SK-N-DZ (cell line): ENCODE measurements around the gene CACNG5. TPM values are rescaled to one million over a fixed set of nuclear protein-coding genes. Genes with fewer than 3 reads are reported as not detected.

Source experiments
- DNase-seq: peaks from one replicate; pipeline ENCODE4 v3.0.0-alpha.2; 2015; ENCODE audit warnings: low spot score
- polyA plus RNA-seq, 2 experiments: library from polyadenylated mRNA; depleted of rRNA; stranded (reverse); fragments of >200 nt; gene quantifications; 2 replicates each; pipeline ENCODE4 v1.2.3, GENCODE V29; 2014

CACNG5 gene, protein sequence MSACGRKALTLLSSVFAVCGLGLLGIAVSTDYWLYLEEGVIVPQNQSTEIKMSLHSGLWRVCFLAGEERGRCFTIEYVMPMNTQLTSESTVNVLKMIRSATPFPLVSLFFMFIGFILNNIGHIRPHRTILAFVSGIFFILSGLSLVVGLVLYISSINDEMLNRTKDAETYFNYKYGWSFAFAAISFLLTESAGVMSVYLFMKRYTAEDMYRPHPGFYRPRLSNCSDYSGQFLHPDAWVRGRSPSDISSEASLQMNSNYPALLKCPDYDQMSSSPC
- polyA plus RNA-seq (2014; cell fraction: cytosol; rRNA removed) = not detected in 2 replicates
- 0.26 TPM in 1 of 2 replicates, not detected in the other for polyA plus RNA-seq (2014; cell fraction: nucleus; rRNA removed)

DNA sequence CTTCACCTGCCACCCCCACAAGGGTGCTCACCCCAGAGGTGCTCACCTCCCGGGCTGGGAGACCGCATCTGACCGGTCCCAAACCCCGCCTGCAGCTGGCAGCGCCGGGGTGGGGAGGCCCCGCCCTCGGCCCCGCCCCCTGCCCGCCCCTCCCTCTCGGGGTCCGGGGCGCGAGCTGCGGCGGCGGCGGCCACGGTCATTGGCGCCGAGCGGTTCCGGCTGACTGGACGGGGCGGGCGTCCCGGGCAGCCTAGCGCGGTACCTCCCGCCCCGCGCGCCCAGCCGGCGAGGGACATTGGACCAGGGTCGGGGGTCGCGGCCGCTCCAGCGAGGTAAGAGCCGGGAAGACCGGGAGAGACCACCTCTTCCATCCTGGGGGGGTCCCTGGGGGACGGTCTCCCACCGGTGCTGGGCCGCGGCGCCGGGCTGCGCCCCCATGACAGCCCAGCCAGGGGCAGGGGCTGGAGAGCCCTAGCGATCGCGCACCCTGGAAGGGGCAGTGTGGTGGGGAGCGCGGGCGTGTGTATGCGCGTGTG, at the start of gene CACNG5:
CACNG5 (plus strand) TSS at position 199 of the 536 bp plus-strand sequence. CDS start 42,216 bp downstream, outside the sequence.
- DNase-seq = peak; percentile 44

DNA sequence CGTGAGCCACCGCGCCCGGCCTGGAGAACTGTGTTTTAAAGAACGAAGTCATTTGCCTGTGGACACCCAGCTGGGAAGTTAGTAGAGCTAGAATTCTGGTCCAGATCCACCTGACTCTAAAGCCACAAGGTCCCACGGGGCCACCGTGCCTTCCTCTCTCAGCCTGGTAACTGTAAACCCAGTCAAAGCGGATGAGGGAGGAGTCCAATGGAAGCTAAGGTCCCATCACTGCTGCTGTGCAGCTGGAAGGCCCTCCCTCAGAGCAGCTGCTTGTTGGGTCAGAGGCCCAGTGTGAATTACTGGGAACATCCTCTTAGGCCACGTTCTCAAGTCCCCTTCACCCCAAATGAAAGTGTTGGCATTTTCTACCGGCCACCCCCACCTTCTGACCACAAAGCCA, 48.8 kb upstream of the CACNG5 start:
- DNase-seq = peak; percentile 20

DNA sequence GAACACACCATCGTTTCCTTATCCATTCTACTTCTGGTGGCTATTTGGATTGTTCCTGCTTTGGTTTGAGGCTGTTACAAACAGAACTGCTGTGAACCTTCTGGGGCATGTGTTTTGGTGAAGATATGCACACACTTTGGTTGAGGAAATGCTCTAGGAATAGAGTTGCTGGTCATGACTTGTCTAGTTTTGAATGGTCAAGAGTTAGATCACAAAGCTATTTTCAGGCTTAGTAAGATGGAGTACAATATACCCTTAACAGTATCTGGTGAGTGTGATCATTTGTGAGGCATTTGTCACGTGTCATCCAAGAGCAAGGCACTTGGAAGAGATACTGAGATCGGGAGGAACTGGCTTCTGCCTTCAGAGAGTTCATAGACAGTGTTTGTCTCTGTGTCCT, 47.0 kb upstream of the CACNG5 start:
- no peak for DNase-seq

GRCh38 chr17:66789093-66789492, 45.8 kb upstream of the CACNG5 start:
- no peak for DNase-seq

DNA sequence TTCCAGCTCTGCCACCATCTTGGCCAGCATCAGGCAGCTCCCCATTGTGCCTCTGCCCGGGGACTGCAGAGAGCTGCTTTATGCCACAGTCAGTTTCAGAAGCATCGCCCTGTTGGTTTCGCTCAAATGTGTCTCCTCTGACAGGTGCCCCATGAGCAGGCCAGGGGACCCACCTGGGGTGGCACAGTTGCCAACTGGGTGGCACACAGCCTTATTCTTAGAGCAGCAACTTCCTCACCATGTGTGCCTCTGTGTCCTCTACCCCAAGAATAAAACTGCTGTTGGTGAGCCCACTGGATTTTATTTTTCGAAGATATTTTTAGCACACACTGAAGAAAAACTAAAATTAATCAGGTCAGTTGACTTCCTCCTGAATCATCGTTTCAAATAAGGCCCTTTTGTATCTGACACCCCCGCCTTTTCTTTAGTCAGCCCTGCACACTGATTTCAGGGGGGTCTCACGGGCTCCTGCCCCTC, 44.9 kb upstream of the CACNG5 start:
- DNase-seq = no peak

DNA sequence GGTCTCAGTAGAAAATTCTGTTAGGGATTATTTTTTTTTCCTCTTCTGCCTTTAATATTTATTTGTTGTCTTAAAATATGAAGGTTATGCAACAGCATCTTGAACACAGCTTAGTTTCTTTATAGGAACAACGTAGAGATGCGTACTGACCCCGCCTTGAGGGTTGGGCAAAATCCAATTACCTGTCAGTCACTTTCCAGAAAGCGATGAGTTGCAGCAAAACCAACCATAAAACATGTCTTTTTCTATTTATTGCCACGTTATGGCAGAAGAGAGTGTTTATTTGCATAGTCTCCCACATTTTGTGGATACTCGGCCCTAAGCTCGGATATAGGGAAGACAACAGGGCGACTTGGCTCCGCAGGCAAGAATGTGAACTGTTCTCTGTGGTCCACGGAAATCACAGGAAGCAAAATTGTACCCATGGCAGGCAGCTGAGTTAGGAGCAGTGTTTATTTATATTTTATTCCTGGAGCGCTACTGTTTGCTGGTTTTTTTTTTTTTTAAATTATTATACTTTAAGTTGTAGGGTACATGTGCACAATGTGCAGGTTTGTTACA, 44.3 kb upstream of the CACNG5 start:
- DNase-seq = no peak

DNA sequence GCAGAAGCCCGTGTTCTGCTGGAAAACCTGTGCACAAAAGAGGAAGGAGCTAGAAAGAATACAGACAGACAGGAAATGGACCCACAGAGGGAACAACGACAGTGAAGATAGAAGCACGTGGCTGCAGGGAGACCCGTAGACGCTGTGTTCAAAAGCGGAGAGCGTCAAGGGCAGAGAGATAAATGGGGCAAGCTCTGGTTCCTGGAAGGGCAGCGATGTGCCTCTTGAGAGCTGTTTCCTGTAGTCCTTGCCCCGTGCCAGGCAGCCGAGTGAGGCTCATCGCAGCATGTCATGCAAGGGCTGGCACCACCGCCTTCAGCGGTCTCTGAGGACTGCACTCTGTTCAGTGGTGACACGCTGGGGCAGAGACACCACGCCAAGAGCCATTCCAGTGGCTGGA, 43.6 kb upstream of the CACNG5 start:
- DNase-seq = no peak

DNA sequence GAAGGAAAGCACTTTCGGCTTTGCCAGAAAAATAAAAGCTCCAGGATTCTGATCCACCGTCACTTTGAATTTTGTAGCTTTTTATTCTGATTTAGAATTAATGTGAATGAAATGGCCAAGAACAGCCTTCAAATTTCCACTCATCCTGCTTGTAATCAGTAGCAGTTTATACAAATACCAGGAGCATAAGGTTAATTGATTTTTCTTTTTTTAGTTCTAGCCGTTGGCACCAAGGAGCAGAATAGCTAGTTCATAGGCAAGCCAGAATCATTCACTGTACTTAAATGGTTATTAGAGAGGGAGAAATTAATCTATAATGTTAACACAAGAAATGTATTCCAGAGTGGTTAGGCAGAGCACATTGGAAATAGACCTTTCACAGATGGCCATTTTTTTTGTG, 41.1 kb upstream of the CACNG5 start:
- no peak for DNase-seq

GRCh38 chr17:66795486-66795885, 39.4 kb upstream of the CACNG5 start:
- no peak for DNase-seq

GRCh38 chr17:66799849-66800537, 34.9 kb upstream of the CACNG5 start:
- DNase-seq = no peak

GRCh38 chr17:66803474-66803951, 31.4 kb upstream of the CACNG5 start:
- DNase-seq = no peak

- DNase-seq = no peak
These were observed 29.4 kb upstream of the CACNG5 start for GRCh38 chr17:66805567-66805966.

DNA sequence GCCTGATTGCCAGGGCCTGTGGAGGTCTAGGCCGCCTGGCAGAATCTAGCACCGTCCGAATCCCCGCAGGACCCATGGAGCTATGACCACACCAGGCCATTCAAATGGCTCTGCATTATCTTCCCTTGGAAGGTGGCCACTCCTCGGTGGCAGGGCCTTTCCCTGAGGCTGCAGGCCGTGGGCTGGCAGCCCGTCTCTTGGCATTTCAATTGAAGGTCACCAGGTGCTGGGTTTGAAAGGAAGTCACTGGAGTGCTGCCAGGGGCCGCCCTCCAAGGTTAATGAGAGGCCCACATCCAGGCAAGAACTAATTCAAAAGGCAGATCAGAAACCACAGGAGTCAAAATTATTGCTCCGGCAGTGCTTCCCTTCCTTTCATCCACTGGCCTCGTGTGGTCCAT, 27.7 kb upstream of the CACNG5 start:
- DNase-seq = no peak

GRCh38 chr17:66809408-66809807, 25.5 kb upstream of the CACNG5 start:
- no peak for DNase-seq

DNA sequence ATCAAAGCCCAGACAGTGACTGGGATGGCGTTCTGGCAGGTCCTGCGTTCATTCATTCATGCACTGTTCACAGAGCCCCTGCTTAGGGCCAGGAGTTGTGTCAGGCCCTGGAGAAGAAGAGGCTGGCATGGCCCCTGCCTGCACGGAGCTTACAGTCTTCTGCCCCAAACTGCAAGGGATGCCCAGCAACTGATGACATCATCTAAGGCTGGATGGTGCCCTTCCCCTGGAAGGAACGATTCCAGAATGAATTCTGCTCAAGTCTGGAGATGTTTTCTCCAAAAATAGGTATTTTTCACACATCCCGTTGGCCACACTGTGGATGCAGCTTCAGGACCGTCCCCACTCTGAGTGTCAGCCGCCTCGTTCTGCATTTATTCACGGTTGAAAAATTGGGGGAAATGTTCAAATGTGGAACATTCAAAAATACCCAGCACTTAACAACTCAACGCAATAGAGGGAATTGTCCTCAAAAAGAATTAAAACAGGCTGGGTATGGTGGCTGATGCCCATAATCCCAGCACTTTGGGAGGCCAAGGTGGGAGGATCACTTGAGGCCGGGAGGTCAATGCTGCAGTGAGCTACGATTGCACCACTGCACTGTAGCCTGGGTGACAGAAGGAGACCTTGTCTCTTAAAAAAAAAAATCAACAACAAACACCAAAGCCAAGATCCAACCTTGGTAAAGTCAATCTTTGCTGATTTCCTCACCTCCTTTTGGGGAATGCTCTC, 23.8 kb upstream of the CACNG5 start:
- DNase-seq = no peak

DNA sequence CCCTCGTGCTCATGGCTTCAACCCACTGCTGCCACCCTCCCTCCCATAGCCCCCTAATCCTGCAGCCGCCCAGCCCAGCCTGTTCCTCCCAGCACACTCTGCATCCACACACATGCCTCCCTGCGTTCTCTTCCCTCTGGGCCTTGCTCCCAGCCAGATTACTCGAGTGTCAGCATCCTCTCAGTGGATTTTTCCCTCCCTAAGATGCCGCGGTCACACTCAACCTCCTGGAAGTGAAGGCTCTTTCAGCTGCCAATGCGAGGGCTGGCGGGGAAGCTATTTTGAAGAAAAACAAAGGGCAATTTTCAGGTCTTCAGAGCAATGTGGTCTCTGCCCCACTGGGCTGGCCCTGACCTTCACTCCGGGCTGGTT, 23.2 kb upstream of the CACNG5 start:
- no peak for DNase-seq

- no peak for DNase-seq
These were observed 22.3 kb upstream of the CACNG5 start for GRCh38 chr17:66812571-66812970.

GRCh38 chr17:66813296-66813695, 21.6 kb upstream of the CACNG5 start:
- no peak for DNase-seq

DNA sequence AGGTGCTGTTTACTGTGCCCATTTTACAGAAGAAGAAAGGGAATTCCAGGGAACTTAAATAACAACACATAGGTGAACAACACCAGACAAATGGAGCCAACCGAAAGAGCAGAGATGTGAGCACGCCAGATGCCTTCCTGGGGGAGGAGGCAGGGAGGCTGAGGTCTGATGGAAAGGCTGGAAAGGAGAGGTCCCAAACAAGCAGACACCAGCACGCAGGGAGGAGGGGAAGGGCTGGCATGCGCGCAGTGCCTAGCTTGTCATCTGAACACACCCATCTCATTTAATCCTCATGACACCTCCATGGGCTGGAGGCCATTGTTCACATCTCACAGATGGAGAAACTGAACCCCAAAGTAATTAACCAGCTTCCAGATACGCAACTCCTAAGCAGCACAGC, 20.9 kb upstream of the CACNG5 start:
- DNase-seq = no peak

GRCh38 chr17:66814570-66814969, 20.3 kb upstream of the CACNG5 start:
- DNase-seq = no peak

DNA sequence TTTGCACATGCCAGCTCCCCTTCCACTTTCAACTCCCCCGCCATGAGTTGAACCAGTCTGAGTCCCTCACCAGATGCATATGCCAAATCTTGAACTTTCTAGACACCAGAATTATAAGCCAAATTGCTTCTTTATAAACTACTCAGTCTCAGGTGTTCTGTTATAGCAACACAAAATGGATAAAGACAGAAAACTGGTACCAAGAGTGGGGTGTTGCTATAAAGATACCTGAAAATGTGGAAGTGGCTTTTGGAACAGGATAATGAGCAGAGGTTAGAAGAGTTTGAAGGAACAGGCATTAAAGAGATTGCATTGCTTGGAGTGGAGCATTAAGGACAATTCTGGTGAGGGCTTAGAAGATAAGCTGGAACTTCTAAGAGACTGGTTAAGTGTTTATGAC, 17.2 kb upstream of the CACNG5 start:
- no peak for DNase-seq

- no peak for DNase-seq
These were observed 15.5 kb upstream of the CACNG5 start for GRCh38 chr17:66819466-66819865.
